PC-9 (cell line): ENCODE results near the gene GPR146.

Source experiments
- CTCF ChIP-seq: fragments of 200-600 bp; sonication (generic); conservative IDR thresholded peaks from 2 replicates; pipeline ENCODE4 v1.6.1; 2017; ENCODE audit warnings: mixed run types, antibody characterized with exemption, mild to moderate bottlenecking, moderate library complexity
- EZH2 ChIP-seq: fragments of 200-600 bp; sonication (generic); IDR thresholded peaks from 2 replicates; pipeline ENCODE4 v1.8.0; 2017; ENCODE audit warnings: antibody characterized with exemption, low read depth

GRCh38 chr7:1100386-1100785, 56.0 kb downstream of the GPR146 start:
- TF ChIP-seq CTCF (no peak), EZH2 (no peak)
